Measurements from ENCODE around the gene JMJD8.

DNA sequence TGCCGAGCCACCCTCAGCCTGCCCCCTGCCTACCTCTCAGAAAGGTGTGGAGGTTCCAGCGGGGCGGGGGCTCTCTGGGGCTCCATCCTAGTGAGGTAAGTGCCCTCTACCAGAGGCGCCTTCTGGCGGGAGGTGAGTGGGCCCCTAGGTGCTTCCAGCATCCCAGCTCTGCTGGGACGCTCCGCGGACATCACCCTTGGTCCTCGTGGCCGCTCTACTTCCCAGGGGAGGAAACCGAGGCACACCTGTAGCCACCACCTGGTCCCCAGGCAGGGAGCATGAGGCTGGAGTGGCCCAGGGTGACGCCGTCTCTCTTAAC lies 41.1 kb downstream of the JMJD8 start:
- TF ChIP-seq EP300 (IDR thresholded peaks at IDR 0.05; ENCODE audit: borderline replicate concordance in 1 of 2, control insufficient read depth in 1 of 2, low read depth in 2 of 2, low read length in 2 of 2) (no peak), TARDBP (IDR thresholded peaks at IDR 0.05; ENCODE audit: borderline replicate concordance) (no peak), POLR2A (IDR thresholded peaks at IDR 0.05; ENCODE audit: low read depth, low read length) (no peak), MEF2A (IDR thresholded peaks at IDR 0.05; ENCODE audit: insufficient read depth, low read depth, low read length) (no peak), EZH2 (IDR thresholded peaks at IDR 0.05; ENCODE audit: borderline replicate concordance, control insufficient read depth, low read depth, low read length) (no peak), HDAC2 (IDR thresholded peaks at IDR 0.05) (no peak), TBL1XR1 (IDR thresholded peaks at IDR 0.05; ENCODE audit: low read depth, low read length) (no peak), HDAC6 (IDR thresholded peaks at IDR 0.05; ENCODE audit: unreplicated experiment) (no peak), EED (IDR thresholded peaks at IDR 0.05; ENCODE audit: low read depth) (no peak), SP1 (IDR thresholded peaks at IDR 0.05; ENCODE audit: low read depth, low read length) (no peak), POLR2AphosphoS5 (IDR thresholded peaks at IDR 0.05; ENCODE audit: low read length) (no peak), CEBPB (IDR thresholded peaks at IDR 0.05; ENCODE audit: borderline replicate concordance in 1 of 2, low read depth in 2 of 2, low read length in 2 of 2) (no peak), CHD1 (IDR thresholded peaks at IDR 0.05; ENCODE audit: low read depth, low read length) (no peak)
- TF ChIP-seq, protein P1, sequence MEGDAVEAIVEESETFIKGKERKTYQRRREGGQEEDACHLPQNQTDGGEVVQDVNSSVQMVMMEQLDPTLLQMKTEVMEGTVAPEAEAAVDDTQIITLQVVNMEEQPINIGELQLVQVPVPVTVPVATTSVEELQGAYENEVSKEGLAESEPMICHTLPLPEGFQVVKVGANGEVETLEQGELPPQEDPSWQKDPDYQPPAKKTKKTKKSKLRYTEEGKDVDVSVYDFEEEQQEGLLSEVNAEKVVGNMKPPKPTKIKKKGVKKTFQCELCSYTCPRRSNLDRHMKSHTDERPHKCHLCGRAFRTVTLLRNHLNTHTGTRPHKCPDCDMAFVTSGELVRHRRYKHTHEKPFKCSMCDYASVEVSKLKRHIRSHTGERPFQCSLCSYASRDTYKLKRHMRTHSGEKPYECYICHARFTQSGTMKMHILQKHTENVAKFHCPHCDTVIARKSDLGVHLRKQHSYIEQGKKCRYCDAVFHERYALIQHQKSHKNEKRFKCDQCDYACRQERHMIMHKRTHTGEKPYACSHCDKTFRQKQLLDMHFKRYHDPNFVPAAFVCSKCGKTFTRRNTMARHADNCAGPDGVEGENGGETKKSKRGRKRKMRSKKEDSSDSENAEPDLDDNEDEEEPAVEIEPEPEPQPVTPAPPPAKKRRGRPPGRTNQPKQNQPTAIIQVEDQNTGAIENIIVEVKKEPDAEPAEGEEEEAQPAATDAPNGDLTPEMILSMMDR (IDR thresholded peaks at IDR 0.05 in 2 of 3, conservative IDR thresholded peaks at IDR 0.05 in 1 of 3; ENCODE audit: control insufficient read depth in 2 of 3, extremely low read depth in 1 of 3, insufficient read depth in 1 of 3, low read depth in 3 of 3, low read length in 3 of 3): no peak
